Erythroblast (primary cell): ENCODE data around the gene DDX42.

Experiments used
- GATA1 ChIP-seq: IDR thresholded peaks from 2 replicates; pipeline ENCODE4 v1.6.1; 2011; ENCODE audit warnings: low read depth, mild to moderate bottlenecking, control low read depth, low read length, moderate library complexity
- POLR2A ChIP-seq: IDR thresholded peaks from 2 replicates; pipeline ENCODE4 v1.6.1; 2011; ENCODE audit warnings: mild to moderate bottlenecking, low read length

- TF ChIP-seq POLR2A (no peak), GATA1 (no peak)
These were observed 52.6 kb downstream of the DDX42 start for GRCh38 chr17:63826468-63827001.
